Endodermal cell (in vitro differentiated cells): ENCODE results near the gene MGLL. TPM values are rescaled to one million over a fixed set of nuclear protein-coding genes. Genes with fewer than 3 reads are reported as not detected.
A peak's percentile ranks its signal among the peaks of the same experiment; 100 is the strongest.

Experiments
- DNase-seq: peaks from one replicate; pipeline ENCODE4 v3.0.0-alpha.2; 2017
- H3K27ac ChIP-seq: 2 replicates; pipeline ENCODE4 v1.5.1; 2013; ENCODE audit warnings: mild to moderate bottlenecking, low read depth, low read length, moderate library complexity
- H3K27me3 ChIP-seq: 2 replicates; pipeline ENCODE4 v1.6.1; 2013; ENCODE audit warnings: mild to moderate bottlenecking, low read length, moderate library complexity; ENCODE audit not compliant: insufficient read depth, control insufficient read depth, poor library complexity, severe bottlenecking
- H3K36me3 ChIP-seq: 2 replicates; pipeline ENCODE4 v1.7.0; 2013; ENCODE audit warnings: mild to moderate bottlenecking, low read length, moderate library complexity; ENCODE audit not compliant: control insufficient read depth, insufficient read depth
- H3K4me1 ChIP-seq: one replicate; pipeline ENCODE4 v1.7.0; 2013; ENCODE audit warnings: low read length; ENCODE audit not compliant: control insufficient read depth, insufficient read depth
- H3K4me3 ChIP-seq: 2 replicates; pipeline ENCODE4 v1.5.1; 2013; ENCODE audit warnings: mild to moderate bottlenecking, low read length, moderate library complexity
- H3K9ac ChIP-seq: 2 replicates; pipeline ENCODE4 v1.6.1; 2013; ENCODE audit warnings: mild to moderate bottlenecking, low read length, moderate library complexity; ENCODE audit not compliant: poor library complexity, severe bottlenecking; ENCODE audit errors: extremely low read depth
- H3K9me3 ChIP-seq: 2 replicates; pipeline ENCODE4 v1.6.1; 2013; ENCODE audit warnings: mild to moderate bottlenecking, low read length, moderate library complexity; ENCODE audit not compliant: control insufficient read depth
- H3K27ac Mint-ChIP-seq: 2 replicates; pipeline ENCODE4 v1.8.0; 2020; ENCODE audit warnings: mixed read lengths
- H3K27me3 Mint-ChIP-seq: 2 replicates; pipeline ENCODE4 v1.8.0; 2021; ENCODE audit warnings: mild to moderate bottlenecking, mixed read lengths; ENCODE audit not compliant: insufficient read depth
- H3K36me3 Mint-ChIP-seq: 2 replicates; pipeline ENCODE4 v1.8.0; 2020; ENCODE audit warnings: low read depth, mixed read lengths
- H3K4me1 Mint-ChIP-seq: 2 replicates; pipeline ENCODE4 v1.8.0; 2020; ENCODE audit warnings: mixed read lengths
- H3K4me3 Mint-ChIP-seq: 2 replicates; pipeline ENCODE4 v1.8.0; 2020; ENCODE audit warnings: mild to moderate bottlenecking, moderate library complexity, mixed read lengths
- H3K9me3 Mint-ChIP-seq: 2 replicates; pipeline ENCODE4 v1.8.0; 2020; ENCODE audit warnings: mild to moderate bottlenecking, mixed read lengths
- whole genome bisulfite sequencing, 2 experiments: methylation state at CpG; one replicate each; pipeline versions ENCODE4 v1.1.5 to v1.1.7; 2013; ENCODE audit warnings: missing lambda C conversion rate in 2 of 2, mixed read lengths in 1 of 2; ENCODE audit not compliant: insufficient coverage in 1 of 2, insufficient read length in 1 of 2; 5-methylcytosine and 5-hydroxymethylcytosine counted together
- total RNA-seq, 2 donors: library from RNA; stranded (reverse); fragmentation: NEBNext Ultra II Directional in 1 of 2; extraction: Animal tissue kit (Norgen Biotek cat#: 25700) in 1 of 2; gene quantifications; 2 replicates in 1 of 2; 3 replicates in 1 of 2; pipeline ENCODE4 v1.2.1, GENCODE V29; 2021
- TF ChIP-seq, protein P1 (sequence below): fragments of 200-600 bp; sonication (generic); conservative IDR thresholded peaks from 2 replicates; pipeline ENCODE4 v1.5.0; 2021; ENCODE audit warnings: antibody characterized with exemption, mild to moderate bottlenecking

MGLL gene
- total RNA-seq, 2 donors from 2014 or later, result 0.22 TPM; not detected in 1

DNA sequence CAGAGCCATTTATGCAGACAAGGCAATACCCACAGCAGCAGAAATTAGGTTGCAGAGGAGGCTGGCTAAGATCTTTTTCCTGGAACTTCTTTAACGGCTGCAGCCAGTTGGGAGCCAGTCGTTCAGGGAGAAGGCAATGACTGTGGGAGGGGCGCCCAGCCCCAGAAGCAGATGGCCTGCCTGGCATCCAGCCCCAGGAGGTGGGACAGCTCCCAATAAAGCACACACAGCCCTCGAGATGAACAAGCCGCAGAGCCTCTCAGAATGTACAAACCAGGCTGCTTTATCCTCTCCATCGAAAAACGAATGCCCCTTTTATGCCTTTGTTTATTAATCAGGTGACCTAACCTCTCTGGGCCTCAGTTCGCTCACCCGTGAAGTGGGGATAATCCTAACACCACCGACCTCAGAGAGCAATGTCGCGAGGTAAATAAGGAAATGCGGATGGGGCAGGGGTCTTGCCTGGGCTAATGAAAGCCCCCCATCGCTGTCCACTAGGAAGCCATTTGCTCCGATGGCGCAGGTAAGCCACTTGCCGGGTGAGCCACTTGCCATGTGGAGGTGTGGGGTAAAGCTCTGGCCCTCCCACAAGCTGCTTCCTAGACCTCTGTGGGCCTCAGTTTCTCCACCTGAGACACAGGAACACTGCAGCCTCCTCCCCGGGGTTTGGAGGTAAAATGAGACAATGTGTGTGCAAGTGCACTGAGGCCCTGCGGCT lies 35.8 kb downstream of the MGLL start:
- no peak overlapping the region for H3K4me3 ChIP-seq
- TF ChIP-seq, protein P1, sequence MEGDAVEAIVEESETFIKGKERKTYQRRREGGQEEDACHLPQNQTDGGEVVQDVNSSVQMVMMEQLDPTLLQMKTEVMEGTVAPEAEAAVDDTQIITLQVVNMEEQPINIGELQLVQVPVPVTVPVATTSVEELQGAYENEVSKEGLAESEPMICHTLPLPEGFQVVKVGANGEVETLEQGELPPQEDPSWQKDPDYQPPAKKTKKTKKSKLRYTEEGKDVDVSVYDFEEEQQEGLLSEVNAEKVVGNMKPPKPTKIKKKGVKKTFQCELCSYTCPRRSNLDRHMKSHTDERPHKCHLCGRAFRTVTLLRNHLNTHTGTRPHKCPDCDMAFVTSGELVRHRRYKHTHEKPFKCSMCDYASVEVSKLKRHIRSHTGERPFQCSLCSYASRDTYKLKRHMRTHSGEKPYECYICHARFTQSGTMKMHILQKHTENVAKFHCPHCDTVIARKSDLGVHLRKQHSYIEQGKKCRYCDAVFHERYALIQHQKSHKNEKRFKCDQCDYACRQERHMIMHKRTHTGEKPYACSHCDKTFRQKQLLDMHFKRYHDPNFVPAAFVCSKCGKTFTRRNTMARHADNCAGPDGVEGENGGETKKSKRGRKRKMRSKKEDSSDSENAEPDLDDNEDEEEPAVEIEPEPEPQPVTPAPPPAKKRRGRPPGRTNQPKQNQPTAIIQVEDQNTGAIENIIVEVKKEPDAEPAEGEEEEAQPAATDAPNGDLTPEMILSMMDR, result no peak
- 86 to 89% methylated on average over 13 to 19 of the region's 19 CpGs for WGBS, 2 experiments
- Mint-ChIP-seq H3K4me3 (no peak overlapping the region), H3K4me1 (peaks cover 9% of the 10 kb centered on the region), H3K27me3 (peaks cover 1% of the 10 kb centered on the region), H3K9me3 (no peaks in the 10 kb centered on the region), H3K36me3 (no peaks in the 10 kb centered on the region), H3K27ac (no peak overlapping the region)
- H3K27ac ChIP-seq, result no peak overlapping the region
- H3K36me3 ChIP-seq, result no peaks in the 10 kb centered on the region
- no peaks in the 10 kb centered on the region for H3K4me1 ChIP-seq
- no peak for DNase-seq
- H3K9me3 ChIP-seq, result no peaks in the 10 kb centered on the region
- H3K9ac ChIP-seq, result no peak overlapping the region
- H3K27me3 ChIP-seq, result no peaks in the 10 kb centered on the region

DNA sequence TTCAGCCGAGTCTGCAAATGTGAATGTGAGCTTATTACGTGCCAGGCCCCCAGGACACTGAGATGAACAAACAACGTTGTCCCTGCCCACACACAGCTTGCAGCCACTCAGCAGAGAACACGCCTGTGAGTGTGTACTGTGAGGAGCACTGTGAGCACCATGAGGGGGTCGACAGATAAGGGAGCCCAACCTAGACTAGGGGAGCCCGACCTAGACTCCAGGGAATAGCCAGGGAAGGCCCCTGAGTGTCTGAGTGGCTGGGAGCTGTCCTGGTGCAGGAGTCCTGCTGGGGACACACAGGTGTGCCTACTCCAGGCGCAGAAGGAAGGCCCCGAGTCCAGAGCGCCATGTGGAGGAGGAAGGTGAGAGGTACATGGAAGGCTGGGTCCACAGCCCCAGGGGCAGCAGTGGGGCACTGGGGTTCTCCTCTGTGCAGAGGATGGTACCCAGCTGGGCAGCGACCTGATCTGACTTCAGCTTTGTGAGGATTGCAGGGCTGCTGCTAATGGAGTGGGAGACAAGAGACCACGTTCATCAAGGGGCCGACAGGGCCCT lies 36.5 kb downstream of the MGLL start:
- Mint-ChIP-seq H3K36me3 (no peaks in the 10 kb centered on the region), H3K4me1 (peaks cover 3% of the 10 kb centered on the region), H3K27ac (no peak overlapping the region), H3K9me3 (no peaks in the 10 kb centered on the region), H3K27me3 (peaks cover 1% of the 10 kb centered on the region), H3K4me3 (no peak overlapping the region)
- Histone ChIP-seq H3K36me3 (no peaks in the 10 kb centered on the region), H3K4me1 (no peaks in the 10 kb centered on the region), H3K27me3 (no peaks in the 10 kb centered on the region), H3K9ac (no peak overlapping the region), H3K9me3 (no peaks in the 10 kb centered on the region), H3K4me3 (no peak overlapping the region), H3K27ac (no peak overlapping the region)
- DNase-seq, result no peak
- WGBS, 2 experiments, result 89 to 97% methylated on average over 7 to 12 of the region's 12 CpGs
- TF ChIP-seq, protein P1, result no peak

DNA sequence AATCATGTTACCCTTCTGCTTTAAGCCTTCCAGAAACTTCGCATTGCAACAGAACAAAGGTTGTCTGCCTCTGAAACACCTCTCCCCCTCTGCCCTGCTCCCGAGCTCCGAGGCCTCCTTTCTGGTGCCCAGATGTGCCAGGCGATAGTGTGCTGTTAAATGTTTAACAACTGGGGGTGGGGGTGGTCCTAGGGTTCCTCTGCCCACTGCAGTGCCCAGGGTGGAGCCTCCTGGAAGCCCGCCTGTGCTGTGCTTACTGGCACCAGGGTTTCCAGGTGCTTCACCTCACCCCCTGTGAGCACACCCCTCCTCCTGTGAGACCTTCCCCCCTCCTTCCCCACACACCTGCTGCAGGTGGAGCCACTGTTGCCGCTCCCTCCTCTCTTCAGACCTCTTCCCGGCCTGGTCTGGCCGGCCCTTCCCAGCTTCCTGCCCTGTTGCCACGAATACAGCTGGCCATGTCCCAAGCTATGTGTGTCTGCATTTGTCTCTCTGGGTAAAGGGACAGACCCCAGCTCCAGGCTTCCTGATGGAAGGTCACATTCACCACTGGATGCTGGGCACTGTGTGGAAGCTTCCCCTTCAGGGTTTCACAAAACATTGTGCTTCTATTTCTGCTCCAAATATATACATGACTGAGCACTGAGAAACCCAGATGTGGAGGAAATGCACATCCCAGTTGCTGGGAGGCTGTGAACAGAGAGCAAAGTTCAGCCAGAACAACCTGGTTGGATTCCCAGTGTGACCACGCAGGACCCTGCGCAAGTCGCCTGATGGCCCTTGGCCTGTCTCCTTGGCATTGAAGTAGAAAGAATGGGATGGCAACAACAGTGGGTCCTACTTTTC lies 37.2 kb downstream of the MGLL start:
- Mint-ChIP-seq H3K4me1 (no peaks in the 10 kb centered on the region), H3K36me3 (no peaks in the 10 kb centered on the region), H3K9me3 (no peaks in the 10 kb centered on the region), H3K27ac (peak overlapping the region; percentile 17), H3K27me3 (peaks cover 1% of the 10 kb centered on the region), H3K4me3 (no peak overlapping the region)
- Histone ChIP-seq H3K27ac (no peak overlapping the region), H3K4me1 (no peaks in the 10 kb centered on the region), H3K4me3 (no peak overlapping the region), H3K27me3 (no peaks in the 10 kb centered on the region), H3K9me3 (no peaks in the 10 kb centered on the region), H3K36me3 (no peaks in the 10 kb centered on the region), H3K9ac (no peak overlapping the region)
- WGBS, 2 experiments, result 84 to 89% methylated on average over 3 to 12 of the region's 12 CpGs
- DNase-seq, result no peak
- TF ChIP-seq, protein P1, result no peak
